Activated gamma-delta T cell treated with Interleukin-2 at 50 U/mL for 16 hours (primary cell): Measurements from ENCODE around the gene TTC39B.
A peak's percentile ranks its signal among the peaks of the same experiment; 100 is the strongest.

Experiments
- DNase-seq: peaks from one replicate; pipeline ENCODE4 v3.0.0-alpha.2; 2020

TTC39B gene

DNA sequence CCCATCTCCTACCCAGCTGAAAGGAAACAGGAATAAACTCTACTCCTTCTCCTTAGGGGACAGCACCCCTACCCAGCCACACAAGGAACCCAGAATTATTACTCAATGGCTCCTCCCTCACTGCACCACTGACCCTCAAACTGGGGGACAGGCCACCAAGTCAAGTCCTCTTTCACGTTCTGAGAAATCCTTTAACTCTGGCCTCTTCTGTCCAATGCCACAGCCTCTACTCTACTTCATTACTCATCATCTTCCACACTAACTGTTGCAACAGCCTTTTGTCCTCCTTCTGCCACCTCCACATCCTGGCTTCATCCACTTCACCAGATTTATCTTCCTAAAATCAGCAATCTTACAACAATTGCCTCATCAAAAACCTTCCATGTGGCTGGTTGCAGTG is 6.8 kb downstream of the TTC39B start:
- no peak for DNase-seq

DNA sequence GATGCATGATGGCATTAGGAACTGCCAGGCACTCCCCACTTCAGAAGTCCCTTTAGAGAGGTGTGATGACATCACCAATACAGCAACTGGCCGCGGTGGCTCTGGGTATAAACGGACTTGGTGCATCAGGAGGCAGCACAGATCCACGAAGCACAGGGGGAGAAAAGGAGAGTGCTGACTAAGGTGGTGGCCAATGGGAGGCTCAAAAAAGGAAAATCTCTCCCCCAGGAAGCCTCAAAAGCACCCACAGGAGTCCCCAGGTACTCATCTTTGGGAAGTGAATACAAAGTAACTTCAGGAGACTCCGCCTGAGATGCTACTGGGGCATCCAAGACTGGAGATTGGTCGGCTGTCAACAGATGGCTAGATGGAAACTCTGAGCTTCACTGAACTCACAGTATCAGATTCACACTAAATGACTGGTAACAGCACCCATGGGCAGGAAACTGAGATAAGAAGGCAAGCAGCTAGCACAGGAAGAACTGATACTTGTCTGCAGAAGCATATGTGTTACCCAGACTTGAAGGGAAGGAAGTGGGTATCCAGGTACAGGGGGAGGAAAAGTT is 7.6 kb downstream of the TTC39B start:
- peak; percentile 44 for DNase-seq

GRCh38 chr9:15298362-15298761 is 8.7 kb downstream of the TTC39B start:
- no peak for DNase-seq

DNA sequence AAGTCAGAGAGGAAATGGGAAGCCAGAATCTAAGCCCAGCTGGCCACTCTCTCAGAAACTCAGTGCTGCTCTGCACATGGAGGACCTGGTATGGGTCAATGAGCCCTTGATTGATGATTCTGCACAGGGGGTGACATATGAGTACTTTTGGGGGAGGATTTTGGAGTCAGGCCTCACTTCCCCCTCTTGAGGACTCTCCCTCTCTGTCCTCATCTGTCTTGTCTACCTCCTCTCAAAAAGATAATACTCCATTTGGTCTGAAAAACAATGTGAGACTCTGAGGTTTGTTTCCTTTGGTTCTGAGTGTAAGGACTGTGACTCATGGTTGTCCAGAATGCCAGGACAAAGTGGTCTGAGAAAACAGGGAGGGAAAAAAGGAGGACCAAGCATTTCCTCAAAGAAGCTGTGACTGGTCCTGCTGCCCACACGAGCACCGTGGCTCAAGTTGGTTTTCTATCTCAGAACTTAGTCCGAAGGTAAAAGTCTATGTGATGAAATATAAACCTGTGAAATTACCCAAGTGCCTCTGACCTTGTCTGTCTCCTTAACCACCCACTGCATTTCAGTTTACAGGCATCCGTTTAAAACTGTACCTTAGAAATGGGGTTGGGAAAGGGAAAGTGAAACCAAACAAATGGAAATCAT is 11.1 kb downstream of the TTC39B start:
- no peak for DNase-seq

DNA sequence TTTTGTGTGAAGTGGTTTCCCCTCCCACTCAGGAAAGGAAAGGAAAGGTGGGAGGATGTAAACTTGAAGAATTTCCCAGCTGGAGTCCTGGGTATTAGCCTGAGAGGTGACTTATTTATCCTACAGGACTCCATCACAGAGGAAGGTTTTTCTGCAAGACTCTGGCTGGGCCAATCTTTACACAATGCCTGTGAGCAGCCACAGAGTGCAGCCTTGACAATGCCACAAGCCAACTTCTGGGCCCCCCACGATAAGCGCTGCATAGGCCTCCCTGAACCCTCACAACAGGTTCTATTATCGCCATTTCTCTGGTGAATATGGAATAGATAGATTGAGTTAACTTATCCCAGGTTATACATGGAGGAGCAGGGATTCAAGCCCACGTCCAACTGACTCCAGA is 12.4 kb downstream of the TTC39B start:
- no peak for DNase-seq

DNA sequence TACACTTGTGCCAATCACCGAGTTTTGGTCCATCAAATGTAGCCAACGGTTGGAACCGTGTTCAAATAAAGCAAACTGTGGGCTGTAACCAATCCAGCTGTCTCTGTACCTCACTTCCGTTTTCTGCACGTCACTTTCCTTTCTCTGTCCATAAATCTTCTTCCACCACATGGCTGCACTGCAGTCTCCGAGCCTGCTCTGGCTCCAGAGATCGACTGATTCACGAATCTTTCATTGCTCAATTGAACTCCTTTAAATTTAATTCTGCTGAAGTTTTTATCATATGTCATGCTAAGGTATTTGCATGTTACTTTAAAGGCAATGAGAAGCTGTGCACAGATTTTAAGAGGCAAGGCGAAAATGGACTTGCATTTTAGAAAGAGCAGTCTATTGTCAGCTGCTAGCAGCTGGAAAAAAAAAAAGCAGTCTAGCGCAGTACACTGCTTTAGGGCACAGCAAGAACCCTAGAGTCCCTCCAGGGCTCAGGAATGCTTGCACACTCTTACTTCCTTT is 13.2 kb downstream of the TTC39B start:
- DNase-seq = no peak

DNA sequence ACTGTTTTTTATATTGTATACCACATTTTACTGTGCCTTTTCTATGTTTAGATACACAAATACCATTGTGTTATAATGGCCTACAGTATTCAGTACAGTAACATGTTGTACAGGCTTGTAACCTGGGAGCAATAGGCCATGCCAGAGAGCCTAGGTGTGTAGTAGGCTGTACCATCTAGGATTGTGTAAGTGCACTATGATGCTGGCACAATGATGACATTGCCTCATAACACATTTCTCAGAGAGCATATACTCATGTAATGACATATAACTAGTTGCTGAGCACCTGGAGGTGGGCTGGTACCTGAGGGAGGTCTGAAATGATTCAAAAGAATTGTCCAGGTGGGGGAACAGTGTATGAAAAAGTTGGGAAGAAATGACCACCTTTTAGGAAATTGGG is 13.9 kb downstream of the TTC39B start:
- DNase-seq = no peak

DNA sequence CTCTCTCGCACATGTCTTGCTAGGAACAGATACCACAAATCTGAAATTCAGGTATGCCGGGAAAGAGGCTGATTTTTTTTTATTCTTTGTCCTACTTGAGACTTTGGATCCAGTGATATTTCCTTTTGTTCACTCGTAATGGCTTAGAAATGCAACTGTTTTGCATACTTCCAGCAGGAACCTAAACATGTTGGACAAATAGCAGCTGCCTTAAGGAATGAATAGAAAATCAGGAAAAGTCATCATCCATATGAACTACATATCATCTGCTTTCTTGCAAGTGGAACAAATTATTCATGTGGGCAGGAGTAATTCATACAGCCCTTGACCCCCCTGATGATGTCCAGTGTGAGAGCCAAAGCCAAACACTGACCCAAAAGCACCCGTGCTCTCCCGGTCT is 17.4 kb downstream of the TTC39B start:
- no peak for DNase-seq

DNA sequence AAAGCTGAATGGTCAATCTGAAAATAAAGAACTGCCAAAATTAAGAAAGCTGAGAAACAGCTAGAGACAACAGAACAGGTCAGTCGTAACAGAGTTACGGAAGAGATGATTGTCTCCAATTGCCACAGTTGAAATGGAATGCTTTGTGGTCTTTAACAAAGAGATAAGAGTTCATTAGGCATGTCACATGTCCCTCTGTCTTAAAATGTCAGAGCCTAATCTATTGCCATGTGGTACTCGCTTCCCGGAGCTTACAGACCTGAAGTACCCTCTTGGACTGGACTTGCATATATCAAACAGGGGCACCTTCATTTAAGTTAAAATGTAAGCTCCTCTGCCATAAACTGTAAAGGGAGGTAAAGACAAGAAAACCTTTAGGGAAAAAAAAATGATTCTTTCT is 19.7 kb downstream of the TTC39B start:
- no peak for DNase-seq

DNA sequence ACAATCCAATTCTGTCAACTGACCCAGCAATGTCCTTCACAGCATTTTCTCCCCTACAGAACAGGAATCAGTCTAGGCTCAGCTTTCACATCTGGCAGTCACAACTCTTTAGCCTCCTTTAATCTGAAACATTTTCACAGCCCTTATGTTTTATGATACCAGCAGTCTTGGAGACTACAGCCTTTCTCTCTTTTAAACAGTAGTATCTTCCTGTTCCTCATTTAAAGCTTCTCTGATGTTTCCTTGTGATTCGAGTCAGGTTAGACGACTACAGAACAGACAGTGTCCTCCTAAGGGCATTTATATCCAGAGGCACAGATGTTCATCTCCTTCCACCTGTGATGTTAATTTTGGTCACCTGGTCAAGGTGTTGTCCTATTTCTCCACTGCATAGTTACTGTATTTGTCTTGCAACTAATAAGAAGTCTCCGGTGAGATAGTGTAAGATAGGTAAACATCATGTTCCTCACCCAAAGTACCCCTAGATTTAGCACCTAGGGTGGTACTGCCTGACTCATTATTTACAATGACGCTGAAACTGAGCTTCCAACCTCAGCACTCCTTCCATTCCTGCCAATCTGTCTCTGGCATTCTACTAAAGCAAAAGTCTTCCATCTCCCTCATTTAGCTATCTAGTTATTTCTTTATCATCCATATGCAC is 20.7 kb downstream of the TTC39B start:
- no peak for DNase-seq

GRCh38 chr9:15282567-15283285 is 24.3 kb downstream of the TTC39B start:
- DNase-seq = no peak

DNA sequence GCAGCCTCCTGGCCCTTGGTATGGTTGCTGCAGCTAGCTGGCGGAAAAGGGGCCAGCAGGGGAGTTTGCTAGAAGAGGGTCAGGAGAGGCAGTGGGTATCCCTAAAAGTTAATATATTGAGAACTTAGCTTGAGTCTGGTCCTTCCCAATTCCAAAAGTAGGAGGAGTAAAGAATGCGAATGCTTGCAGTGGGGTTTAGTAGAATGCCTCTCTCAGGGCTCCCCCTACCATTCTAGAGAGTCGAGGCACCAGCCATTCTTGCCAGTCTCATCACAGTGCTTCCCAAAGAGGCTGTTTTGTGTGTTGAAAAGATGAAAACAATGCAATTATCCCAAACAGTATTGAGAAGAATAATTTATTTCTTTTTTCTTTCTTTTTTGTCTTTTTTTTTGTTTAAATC is 26.4 kb downstream of the TTC39B start:
- DNase-seq = no peak

DNA sequence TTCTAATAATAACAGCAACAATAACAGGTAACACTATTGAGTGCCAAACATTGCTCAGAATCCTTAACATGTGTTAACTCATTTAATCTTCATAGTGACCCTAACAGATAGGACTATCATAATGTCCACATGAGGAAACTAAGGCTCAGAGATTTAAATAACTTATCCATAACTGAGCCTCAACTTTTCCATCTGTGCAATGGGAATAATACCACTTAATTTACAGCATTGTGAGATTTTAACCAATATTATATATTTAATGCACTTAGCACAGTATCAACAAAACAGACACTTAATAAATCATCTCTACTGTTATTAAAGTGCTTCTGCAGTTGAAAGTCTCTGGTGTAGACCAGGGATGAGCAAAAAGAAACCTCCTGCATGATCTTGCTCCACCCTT is 28.2 kb downstream of the TTC39B start:
- DNase-seq = no peak

- no peak for DNase-seq
These were observed 28.8 kb downstream of the TTC39B start for GRCh38 chr9:15278091-15278687.

- no peak for DNase-seq
These were observed 29.5 kb downstream of the TTC39B start for GRCh38 chr9:15277400-15278090.

DNA sequence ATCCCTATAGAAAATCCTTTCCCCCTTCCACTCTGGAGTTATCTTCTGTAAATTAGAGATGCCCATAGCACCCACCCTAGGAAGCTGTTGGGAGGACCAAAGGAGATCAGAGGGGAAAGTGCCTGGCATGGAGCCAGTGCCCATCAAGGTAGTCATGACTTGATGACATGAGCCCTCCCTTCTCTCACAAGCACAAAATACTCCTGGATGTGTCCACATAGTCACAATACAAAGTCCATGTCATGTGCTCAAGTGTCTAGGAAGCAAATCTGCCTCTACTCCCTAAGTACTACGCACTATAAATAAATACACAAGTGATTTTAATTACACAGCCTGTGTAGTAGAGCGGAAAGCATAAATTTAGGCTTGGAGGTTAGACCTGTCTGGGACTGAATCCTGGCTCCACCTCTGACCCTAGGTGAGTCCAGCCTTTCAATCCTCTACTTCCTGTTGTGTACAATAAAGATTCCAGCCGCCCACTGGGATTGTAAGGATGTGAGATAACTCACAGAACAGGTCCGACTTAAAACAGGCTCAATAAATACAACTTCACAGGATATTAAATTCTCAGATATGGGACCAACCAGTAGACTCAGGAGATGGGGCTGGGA is 30.6 kb downstream of the TTC39B start:
- DNase-seq = no peak

DNA sequence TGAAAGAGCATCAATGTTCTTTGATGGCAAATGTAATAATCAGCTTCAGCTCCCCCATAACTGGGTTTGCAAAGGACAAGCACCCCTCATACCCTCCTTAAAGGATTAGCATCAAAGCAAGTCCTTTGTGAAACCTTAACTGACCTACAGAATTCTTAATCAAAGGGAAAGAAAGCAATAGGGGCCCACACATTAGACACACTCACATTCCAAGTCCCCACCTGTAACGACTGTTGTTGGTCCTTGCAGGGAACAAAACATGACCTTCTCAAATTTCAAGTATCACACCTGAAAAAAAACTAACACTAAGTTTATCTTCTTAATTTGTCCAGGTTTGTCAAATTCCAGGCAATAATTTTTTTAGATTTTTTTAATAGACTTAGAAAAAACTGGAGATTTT is 32.6 kb downstream of the TTC39B start:
- DNase-seq = no peak

DNA sequence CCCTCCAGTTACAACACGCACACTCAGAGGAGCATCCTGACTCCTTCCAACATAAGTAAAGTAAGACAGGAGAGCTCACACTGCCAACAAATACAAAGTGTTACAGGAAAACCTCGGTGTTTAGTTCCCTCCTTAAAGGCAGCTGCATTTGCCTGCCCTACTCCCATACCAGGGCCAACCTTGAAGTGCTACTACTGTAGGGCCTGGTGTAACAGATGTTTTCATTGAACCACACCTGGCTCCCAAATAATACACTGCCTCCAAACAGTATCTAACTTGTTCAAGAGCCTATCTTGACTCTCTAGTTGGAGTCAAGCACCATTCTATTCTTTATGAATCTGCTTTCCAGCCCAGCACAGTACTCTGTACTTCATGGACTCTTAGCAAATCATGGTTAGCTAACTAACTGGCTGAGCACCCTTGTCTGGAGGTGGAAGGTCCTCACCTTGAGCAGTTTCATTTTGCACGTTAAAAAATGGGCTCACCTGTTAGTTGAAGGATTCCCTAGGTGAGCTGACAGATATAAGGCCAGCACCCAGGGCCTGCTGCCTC is 34.6 kb downstream of the TTC39B start:
- DNase-seq = no peak

GRCh38 chr9:15271403-15271802 is 35.6 kb downstream of the TTC39B start:
- peak; percentile 26 for DNase-seq

- DNase-seq = no peak
These were observed 38.2 kb downstream of the TTC39B start for GRCh38 chr9:15268782-15269181.

GRCh38 chr9:15268317-15268716 is 38.7 kb downstream of the TTC39B start:
- DNase-seq = no peak

DNA sequence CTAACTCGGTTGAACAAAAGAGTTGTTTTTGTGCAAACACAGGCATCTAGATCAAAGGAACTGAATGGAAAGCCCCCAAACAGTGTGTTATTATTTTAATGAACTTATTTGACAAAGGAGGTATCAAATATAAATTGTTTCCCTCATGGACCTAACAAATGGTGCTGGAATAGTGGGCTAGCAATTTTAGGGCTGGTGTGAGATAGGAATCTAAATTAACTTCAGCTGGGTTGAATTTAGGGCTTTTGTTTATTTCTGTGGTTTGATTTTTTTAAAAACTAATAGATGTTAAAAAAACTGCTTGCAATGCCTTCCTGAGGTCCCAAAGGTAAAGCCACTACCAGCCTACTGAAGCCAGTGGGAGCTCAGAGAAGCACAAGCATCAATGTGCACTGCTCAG is 42.1 kb downstream of the TTC39B start:
- no peak for DNase-seq
